HCT116 (cell line): ENCODE results near the gene FAM222B.

Source experiments
- EZH2 ChIP-seq: fragments of 200-600 bp; sonication (generic); IDR thresholded peaks from 2 replicates; pipeline ENCODE4 v1.6.1; 2017; ENCODE audit warnings: antibody characterized with exemption, mixed run types
- POLR2A ChIP-seq: IDR thresholded peaks from 2 replicates; pipeline ENCODE4 v1.7.0; 2011; ENCODE audit warnings: borderline replicate concordance; ENCODE audit not compliant: insufficient read depth, insufficient read length; ENCODE audit errors: extremely low read depth
- SP1 ChIP-seq: IDR thresholded peaks from 2 replicates; pipeline ENCODE4 v1.6.1; 2012; ENCODE audit warnings: low read depth
- ZFX ChIP-seq: fragments of 450-650 bp; IDR thresholded peaks from 2 replicates; pipeline ENCODE4 v1.6.1; 2017
- TF ChIP-seq, protein P1 (sequence below), 3 experiments: fragments of 200-600 bp in 1 of 3; sonication (generic) in 1 of 3; IDR thresholded peaks in 2 of 3; conservative IDR thresholded peaks in 1 of 3; 2 replicates each; pipeline ENCODE4 v1.5.1; 2012 to 2017; ENCODE audit warnings: low read depth in 2 of 3, low read length in 2 of 3, antibody characterized with exemption in 1 of 3, borderline replicate concordance in 1 of 3, control low read depth in 1 of 3, mild to moderate bottlenecking in 1 of 3, mixed read lengths in 1 of 3, mixed run types in 1 of 3, moderate library complexity in 1 of 3; ENCODE audit not compliant: insufficient read depth in 1 of 3
- TF ChIP-seq, protein P2 (sequence below): IDR thresholded peaks from 2 replicates; pipeline ENCODE4 v1.6.1; 2012

DNA sequence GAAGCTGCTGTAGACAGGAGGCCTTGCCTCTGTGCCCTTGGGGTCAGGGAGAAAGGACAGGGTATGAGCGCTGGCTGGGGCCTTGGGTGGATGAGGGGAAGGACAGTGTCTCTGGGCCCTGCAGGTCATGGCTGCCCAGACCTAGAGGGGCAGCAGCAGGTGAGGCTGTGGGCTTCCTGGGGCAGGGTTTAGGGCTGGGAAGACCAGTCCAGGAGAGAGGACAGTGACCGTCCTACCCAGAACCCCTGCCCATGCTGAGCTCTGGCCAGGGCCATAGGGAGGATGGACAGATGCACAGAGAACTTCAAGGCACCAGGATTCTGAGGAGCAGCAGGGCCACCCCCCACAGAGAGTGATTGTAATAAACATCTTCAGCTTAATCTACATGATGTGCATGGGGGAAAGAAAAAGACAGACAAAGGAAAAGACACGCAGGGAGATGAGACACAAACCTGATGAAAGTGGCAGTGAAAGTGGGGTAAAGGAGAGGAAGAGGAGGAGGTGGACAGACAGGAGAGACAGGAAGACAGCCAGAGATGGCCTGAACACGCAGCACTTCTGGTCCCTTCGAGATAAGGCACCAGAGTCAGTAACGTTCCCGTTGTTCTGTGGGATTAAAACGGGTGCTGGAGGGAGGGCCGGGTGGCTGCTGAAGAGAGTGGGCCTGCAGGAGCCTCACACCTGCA, 37.4 kb upstream of the FAM222B start:
- TF ChIP-seq POLR2A = no peak
- TF ChIP-seq, protein P1, sequence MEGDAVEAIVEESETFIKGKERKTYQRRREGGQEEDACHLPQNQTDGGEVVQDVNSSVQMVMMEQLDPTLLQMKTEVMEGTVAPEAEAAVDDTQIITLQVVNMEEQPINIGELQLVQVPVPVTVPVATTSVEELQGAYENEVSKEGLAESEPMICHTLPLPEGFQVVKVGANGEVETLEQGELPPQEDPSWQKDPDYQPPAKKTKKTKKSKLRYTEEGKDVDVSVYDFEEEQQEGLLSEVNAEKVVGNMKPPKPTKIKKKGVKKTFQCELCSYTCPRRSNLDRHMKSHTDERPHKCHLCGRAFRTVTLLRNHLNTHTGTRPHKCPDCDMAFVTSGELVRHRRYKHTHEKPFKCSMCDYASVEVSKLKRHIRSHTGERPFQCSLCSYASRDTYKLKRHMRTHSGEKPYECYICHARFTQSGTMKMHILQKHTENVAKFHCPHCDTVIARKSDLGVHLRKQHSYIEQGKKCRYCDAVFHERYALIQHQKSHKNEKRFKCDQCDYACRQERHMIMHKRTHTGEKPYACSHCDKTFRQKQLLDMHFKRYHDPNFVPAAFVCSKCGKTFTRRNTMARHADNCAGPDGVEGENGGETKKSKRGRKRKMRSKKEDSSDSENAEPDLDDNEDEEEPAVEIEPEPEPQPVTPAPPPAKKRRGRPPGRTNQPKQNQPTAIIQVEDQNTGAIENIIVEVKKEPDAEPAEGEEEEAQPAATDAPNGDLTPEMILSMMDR (IDR thresholded peaks at IDR 0.05 in 2 of 3, conservative IDR thresholded peaks at IDR 0.05 in 1 of 3; ENCODE audit: borderline replicate concordance in 1 of 3, insufficient read depth in 1 of 3, low read depth in 2 of 3, low read length in 2 of 3) = no peak
- TF ChIP-seq EZH2 = no peak
- TF ChIP-seq ZFX = no peak
- TF ChIP-seq SP1 = no peak
- TF ChIP-seq, protein P2, sequence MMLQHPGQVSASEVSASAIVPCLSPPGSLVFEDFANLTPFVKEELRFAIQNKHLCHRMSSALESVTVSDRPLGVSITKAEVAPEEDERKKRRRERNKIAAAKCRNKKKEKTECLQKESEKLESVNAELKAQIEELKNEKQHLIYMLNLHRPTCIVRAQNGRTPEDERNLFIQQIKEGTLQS = no peak
